NCI-H146 (cell line): ENCODE results near the gene CRTC2.

Source experiments
- DNase-seq: peaks from one replicate; lab custom pipeline; 2025; lab: John Stamatoyannopoulos, UW

CRTC2 gene

DNA sequence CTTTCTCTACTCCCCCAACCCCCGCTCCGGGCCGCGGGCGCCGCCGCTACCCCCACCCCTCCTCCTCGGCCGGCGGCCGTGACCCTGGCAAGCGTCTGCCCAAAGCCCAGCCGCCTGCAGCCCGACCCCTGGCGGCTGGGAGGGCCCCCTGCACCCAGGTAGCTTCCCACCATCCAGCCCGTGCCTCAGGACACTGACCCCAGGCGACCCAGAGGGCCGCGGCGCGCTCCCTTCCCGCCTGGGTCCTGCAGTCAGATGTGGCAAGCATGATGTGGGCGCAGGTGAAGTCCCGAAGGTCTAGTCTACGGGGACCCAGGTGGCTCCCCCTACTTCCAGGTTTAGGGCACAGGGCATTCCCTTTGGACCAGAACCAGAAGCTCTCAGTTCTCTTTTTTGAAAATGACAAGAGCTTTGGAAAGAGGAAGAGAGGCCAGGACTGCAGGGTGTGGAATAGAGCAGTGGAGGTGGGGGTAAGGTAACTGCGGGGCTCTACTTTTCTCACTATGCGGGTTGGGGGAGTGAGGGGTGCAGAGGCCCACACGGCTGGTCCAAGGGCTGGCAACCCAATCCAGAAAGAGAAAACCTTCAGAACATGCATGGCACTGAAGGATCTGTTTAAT, 11.7 kb downstream of the CRTC2 start, which contains the start of gene DENND4B:
TSS of gene DENND4B (minus strand) at position 97 of the 620 bp plus-strand sequence. CDS start 2,344 bp downstream, outside the sequence.
- peak; percentile 80 for DNase-seq

DNA sequence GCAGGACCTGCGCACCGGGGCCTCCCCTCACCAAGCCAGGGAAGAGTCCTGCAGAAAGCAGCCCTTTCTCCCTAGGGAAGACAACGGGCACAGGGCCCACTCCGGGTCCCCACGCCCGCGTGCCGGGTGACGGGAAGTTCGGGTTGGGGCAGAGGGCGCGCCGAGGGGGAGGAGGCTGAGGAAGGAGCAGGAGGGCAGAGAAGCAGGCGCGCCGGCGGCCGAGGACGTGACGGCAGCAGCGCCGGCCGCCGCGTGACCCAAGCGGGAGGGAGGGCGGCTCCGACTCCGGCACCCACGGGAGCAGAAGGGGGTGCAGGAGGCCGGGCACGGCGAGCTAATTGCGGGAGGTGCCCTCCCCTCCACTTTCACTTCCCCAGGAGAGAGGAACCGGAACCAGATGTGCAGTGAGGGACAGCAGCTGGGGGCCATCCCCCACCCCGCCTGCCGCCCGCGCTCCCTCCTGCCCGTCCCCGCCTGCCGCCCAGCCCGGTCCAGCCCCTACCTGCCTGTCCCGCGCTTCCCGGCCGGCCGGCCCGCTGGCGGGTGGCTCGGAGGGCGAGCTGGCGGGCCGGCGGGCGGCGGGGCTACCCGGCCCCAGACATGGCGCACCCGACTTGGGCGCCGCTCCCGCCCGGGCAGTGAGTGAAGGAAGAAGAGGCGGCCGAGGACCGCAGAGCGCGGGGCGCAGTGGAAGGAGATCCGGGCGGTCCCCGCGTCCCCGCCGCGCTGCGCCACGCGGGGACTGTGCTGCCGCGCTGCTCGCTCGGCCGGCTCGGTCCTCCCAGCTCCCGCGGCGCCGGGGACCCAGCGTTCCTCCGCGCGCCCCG, 12.4 kb downstream of the CRTC2 start:
- peak; percentile 47 for DNase-seq

DNA sequence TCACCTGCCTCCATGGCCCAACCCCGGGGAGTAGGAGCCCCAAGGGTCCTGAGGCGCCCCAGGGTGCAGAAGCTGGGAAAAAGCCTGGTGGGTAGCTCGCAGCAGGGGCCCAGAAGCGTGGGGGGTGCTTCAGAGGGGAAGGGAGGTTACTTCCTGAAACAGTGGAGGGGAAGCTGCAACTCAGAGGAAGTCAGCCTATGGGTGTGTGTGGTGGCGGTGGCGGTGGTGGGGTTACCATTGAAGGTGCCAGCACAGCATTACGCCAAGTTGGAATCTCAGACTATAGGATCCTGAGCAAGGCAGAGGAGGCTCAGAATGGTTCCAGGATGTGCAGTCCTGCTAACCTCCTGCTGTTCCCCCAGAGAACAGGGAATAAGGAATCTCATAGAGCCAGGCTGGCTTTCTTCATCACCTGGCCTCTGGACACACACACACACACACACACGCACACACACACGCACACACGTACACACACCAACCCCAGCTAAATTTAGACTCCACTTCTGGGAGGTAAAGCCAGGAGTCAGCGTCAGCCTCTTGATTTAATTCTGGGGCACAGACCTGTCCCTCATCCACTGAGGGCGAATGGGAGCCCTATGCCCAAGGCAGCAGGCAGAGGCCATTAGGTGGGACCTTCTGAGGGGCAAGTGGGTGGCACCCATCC, 13.1 kb downstream of the CRTC2 start:
- peak; percentile 44 for DNase-seq

DNA sequence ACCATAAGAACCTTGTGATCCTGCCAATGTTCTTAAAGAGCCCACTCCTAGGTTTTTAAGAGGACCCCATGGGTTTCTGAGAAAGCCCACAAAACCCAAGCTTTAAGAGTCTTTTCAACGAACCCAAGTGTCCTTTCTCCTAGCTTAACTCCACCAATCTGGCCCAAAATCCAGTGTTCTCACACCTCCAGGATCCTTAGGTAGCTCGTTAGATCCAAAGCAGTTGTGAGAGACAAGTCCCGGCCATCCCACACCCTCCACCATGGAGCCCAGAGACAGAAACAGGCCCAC, 13.6 kb downstream of the CRTC2 start:
- no peak for DNase-seq

DNA sequence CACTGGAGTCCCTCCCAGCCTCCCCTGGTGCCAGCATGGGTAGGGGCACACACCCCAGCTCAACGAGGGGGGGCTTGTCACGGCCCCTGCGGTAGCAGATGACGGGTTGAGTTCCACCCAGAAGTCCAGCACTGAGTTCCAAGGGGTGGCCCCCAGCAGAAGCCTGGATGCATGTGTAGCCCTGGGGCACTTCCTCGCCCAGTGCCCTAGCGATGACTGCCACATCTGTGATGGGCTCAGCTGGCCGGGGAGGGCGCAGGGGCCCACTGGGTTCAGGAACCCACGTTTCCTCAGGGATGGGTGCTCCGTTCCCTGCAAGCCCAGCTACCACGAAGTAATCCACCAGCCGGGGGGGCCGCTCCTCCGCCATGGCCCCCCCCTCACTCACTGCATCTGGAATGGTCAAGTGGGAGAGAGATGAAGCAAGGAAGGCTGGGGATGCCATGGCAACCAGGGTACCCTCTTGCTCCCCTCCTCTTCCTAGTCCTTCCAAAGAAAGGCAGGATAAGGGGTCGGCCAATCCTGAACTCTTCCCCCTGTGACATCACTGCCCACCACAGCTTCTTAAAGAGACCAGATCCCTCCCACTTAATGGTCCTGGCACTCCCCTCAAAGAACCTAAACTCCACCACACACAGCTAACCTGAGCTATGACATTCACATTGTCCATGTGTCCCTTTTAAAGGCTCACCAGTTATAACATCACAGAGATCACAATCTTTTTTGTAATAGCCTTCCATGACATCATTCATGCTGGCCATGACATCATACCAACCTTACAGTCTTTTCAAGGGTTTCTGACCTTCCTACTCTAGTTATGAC, 14.2 kb downstream of the CRTC2 start:
- no peak for DNase-seq

DNA sequence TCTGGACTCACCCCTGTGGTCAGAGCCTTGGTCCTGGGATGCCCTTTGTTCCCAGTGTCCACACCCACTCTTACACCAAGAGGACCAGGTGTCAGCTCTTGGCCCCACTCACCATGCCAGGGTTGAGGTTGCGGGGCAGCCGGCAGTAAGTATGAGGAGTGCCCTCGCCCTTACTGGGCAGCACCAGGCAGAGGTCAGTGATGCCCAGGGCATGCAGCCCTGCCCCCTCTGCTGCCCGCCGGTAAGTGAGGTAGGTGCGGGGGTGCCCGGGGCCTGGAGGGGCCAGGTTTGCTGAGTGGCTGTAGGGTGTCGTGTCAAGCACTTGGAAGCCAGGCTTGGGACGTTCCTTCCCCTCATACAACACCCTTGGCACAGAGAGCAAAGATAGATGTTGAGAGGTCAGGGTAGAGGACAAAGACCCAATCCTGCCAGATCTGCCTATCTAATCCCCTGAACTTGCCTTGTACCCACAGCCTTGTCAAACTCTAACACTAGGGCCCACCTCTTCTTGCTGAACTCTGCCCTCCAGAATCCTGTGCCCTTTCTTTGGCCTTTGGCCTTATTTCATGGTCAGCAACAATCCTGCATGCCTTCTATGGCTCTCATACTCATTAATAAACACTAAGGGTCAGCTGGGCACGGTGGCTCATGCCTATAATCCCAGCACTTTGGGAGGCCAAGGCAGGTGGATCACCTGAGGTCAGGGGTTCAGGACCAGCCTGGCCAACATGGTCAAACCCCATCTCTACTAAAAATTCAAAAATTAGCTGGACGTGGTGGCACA, 15.5 kb downstream of the CRTC2 start:
- no peak for DNase-seq

DNA sequence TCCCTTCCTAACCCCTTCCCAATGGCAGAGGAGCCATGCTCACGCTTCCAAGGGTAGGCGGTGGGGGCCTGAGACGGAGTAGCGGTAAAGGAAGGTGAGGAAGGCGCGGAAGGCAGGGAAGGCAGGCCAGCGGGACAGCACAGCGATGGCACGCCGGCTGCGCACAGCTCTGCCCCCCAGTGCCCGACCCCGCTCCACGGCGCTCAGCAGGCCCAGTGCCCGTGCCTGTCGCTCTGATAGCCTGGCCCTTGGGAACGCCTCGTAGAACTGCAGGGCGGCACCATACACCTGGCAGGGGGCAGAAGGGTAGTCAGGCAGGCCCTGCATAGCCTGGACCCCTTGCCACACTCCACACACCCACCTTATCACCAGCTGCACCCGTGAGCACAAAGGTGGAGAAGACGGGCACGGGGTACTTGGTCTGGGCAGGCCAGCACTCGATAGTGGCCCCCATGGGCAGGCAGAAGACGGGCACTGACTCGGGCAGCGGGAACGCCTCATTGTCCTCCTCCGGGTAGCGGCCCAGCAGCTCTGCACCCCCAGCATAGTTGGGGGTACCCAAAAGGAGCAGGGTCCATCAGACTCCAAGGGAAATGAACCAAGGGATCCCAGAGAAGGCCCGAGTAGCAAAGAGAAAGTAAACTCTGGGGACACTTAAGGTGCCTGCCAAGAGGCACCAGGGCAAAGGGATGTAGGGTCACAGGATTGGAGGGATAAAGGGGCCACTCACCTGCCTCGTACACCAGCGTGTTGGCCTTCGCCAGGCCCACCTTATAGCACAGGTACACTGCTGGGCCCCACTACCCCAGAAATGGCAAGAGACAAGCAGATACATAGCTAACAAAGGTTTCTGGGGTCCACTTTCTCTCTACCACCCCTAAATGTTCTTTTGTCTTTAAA, 16.3 kb downstream of the CRTC2 start:
- DNase-seq: no peak

DNA sequence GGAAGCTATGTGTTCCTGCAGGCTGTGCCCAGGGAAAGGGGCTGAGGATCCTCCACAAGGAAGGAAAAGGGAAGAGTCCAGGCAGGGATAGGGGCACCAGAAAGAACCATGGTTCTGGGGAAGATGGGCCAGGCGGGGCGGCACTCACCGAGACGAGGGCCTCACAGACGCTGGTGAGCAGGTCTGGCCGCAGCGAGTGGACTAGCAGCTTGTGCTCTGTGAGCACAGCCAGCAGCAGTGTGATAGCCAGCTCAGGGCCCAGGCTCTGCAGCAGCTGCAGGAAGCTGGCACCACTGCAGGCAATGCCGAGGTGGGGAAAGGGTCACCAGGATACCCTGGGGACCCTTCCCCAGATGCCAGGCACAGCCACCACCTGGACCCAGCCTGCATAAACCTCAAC, 17.7 kb downstream of the CRTC2 start:
- no peak for DNase-seq

DNA sequence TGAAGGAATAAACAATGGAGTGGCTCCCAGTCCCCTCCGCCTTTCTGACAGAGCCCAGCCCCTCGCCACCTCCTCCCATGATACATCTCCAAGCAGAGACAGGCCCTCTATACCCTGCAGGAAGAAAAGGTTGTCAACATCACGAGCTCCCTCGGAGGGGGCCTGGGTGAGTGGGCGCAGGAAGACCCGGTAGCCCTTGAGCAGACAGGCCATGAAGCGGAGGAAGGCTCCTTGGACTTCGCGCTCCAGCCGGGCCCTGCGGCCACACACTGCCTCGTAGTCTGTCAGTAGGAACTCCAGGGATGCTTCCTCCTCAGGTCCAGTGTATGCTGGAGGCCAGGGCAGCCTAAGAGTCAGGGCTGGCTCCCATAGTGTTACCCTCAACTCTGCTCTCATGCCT, 18.9 kb downstream of the CRTC2 start:
- no peak for DNase-seq

DNA sequence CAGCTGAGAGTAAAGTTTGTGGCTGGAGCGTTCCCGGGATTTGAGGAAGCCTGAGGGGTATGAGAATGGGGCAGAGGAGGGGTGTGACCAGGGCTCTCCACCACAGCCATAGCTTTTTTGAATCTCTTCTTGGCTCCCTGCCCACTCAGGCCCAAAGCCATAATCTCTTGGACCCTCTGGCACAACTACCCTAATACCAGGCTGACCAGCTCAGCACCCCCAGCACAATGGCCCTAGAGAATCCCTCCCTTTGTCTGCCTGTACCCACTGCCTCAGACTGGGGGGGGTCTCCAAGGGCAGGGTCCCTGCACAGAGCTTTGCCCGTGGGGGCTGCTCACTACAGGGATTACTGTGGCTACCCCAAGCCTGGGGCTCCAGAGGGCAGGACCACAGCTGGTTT, 19.4 kb downstream of the CRTC2 start:
- no peak for DNase-seq

DNA sequence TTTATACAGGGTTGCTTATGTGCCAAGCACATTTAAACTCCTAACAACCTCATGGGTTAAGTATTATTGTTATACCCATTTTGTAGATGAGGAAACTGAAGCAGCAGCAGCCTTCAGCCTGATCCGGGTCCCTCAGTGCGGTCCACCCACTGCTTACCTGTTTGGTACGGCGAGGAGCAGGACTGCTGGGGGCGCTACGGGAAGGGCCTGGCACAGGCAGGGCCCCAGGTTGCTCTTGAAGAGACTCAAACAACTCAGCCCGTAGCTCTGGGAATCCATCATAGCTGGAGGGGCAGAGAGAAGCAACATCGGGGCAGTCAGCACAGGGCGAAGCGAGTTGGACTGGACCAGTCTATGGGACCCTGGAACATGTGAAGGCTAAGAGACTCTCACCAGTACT, 21.1 kb downstream of the CRTC2 start:
- no peak for DNase-seq

DNA sequence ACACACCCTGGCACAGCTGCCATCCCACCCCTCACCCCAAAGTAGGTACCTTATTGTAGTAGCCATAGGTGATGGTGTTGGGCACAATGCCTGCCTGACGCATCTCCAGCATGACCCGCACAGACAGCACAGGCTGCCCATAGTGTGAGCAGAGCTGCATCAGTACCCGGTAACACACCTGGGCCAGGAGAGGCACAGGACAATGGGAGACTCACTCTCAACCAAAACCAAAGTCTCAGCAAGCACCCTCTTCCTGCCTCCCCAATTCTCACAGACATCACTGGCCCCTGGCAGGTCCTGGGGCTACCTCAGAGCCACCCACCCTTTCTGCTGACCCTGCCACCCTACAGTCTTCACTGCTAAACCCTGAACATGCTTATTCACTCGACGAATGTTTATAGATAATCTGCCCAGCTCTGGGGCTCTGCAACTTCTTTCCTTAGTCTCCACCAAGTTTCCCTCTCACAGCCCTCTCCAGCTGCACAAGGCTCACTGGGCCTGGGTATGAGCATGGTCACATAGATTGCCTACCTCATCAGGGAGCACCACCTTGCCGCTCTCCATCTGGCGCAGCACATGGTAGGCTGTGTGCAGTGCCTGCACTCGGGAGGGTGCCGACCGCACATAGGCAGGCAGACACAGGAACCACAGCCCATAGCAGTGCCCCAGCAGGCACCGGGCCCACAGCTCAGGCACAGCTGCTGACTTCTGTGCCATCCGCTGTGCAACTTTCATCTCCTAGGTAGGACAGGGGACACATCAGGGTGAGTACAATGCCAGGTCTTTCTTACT, 22.2 kb downstream of the CRTC2 start:
- DNase-seq: no peak

DNA sequence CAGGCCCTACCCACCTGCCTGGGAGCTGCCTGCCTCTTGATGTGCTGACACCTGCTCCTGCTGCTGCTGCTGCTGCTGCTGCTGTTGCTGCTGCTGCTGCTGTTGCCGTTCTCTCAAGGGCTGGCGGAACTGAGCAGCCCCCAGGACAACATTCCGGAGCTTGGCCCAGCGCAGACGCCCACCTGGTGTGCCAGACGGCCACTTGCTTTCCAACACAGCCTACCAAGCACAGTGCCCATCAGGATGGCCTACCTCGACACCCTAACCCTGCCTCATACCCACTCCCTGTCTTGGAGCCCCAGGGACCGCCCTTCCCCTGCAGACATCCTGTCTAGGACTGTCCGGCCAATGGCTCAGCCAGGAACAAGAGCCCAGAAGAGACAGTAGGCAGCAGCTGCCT, 23.7 kb downstream of the CRTC2 start:
- no peak for DNase-seq

DNA sequence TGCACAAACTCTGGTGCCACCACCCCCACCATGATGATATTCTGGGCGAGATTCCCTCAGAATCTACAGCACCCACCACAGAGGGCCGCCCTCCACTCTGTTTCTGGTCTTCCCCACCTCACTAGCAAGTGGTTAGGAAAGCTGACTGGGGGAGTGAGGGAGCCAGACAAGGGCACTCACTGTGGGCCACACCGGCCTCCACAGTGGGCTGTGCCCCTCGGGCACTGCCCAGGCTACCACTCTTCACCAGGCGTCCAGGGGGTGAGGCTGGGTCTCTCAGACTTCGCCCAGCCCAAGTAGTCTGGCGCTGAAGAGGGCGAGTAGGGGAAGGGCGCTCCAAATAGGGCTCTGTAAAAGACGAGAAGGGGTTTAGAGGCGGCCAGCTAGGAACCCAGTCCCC, 24.5 kb downstream of the CRTC2 start:
- DNase-seq: no peak

DNA sequence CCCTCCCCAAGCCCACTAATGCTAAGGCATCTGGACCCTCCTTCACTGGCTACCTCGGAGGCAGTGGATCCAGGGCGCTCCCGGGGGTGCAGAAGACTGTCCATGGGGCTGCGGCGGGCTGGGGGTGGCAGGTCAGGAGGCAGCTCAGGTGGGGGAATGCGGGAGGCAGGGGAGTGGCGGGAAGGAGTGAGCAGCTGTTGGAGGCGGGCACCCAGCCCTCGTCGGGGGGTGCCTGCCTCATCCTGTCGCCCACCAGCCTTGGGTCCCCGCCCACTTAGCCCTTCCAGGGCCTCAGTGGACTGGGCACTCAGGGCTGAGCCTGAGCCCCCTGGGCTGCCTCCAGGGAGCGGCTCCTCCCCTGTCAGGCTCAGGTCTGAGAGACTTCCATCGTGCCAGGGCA, 25.0 kb downstream of the CRTC2 start:
- no peak for DNase-seq

DNA sequence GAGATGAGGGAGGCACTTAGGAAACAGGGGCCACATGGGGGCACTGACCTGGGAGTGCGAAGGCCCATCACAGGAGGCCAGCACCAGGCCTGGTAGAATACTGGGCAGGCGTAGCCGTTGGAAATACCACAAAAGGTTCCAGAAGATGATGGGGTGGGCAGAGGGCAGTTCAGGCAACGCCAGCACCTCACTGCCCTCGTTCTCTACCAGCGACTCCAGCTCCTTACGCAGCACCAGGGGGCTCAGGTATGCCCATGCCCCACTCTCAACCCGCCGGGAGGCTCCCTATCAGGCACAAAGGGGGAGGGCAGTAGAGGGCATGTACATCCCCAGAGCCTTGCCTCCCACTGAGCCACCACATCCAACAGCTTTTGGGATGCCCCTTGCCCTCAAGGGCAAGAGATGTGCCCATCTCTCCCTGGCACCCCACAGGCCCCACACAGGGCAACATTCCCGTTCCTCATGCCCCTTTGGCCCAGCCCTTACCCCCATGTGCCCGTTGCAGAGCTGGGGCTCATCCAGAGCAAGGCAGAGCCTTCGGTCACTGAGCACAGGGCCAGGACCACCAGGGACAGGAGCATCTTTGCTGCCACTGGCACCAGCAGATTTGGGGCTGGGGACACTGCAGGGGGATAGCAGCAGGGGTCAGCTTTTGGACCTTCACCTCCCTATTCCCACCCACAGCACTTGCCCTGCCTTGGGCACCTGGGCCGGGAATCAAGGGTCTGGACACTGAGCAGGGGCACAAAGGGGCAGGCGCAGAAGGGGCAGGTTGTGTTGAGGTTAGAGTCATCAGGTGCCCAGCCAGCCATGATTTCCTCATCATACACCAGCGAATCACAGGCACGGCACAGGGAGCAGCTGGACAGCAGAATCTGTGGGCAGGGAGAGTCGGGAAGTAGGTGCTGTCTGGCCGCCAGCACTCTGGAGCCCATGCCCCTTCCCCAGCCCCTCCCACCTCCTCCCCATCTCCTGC, 26.0 kb downstream of the CRTC2 start:
- DNase-seq: no peak

DNA sequence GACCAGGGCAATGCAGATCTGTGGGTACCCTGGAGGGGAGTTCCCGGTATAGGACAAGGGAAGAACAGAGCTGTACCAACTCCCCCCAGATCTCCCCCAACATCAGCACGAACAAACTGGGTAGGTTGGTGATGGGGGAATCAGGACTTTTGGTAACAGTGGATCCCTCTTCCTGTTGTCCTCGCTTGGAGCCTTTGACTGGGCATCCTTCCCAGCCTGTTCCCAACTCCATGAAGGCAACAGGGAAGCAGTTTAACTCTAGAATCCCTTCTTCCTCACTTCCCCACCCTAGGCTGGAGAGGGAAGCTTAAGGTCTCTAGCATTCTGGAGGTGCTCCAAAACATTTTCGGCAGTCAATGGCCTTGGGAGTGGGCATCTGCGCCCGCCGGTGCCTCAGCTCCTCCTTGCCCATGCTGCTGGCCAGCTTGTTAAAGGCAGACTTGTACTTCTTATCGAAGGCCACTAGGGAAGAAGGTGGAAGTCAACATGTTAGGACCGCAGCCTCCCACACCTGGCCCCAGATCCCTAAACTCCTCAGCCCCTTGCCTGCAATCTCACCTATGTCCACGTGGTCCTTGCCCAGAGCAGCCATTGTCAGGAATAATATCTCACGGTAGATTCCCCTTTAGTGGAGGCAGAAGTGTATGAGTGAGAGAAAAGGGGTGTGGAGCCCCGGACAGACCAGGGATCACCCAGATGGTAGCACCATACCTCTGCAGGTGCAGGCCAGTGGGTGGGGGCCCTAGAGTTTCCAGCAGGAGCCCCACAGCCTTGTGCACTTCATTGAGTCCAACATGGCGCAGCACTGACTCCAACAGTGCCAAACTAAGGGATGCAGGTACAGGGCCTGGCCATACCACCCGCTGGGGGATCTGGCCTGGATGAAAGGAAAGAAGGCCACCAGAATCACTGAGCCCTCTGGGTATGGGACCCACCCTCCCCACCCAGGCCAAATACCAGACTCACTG, 28.1 kb downstream of the CRTC2 start:
- no peak for DNase-seq
